Hepatocyte (in vitro differentiated cells): Measurements from ENCODE around the gene CDK10. TPM values are rescaled to one million over a fixed set of nuclear protein-coding genes. Genes with fewer than 3 reads are reported as not detected.

Experiments
- DNase-seq: peaks from one replicate; pipeline ENCODE4 v3.0.0-alpha.2; 2016; ENCODE audit warnings: low spot score
- H2AFZ ChIP-seq: fragments of 200-600 bp; sonication (generic); 2 replicates; pipeline ENCODE4 v1.6.0; 2016; ENCODE audit warnings: antibody characterized with exemption, mild to moderate bottlenecking
- H3K27ac ChIP-seq: fragments of 200-600 bp; sonication (generic); 2 replicates; pipeline ENCODE4 v1.5.1; 2016; ENCODE audit warnings: mild to moderate bottlenecking
- H3K27me3 ChIP-seq: fragments of 200-600 bp; sonication (generic); 2 replicates; pipeline ENCODE4 v1.6.1; 2016
- H3K36me3 ChIP-seq: fragments of 200-600 bp; sonication (generic); replicated peaks from 2 replicates; pipeline ENCODE4 v1.5.1; 2016; ENCODE audit warnings: low read depth; ENCODE audit not compliant: insufficient read depth
- H3K4me1 ChIP-seq: fragments of 200-600 bp; sonication (generic); 2 replicates; pipeline ENCODE4 v1.5.1; 2016; ENCODE audit warnings: mild to moderate bottlenecking, moderate library complexity; ENCODE audit not compliant: insufficient read depth
- H3K4me2 ChIP-seq: fragments of 200-600 bp; sonication (generic); 2 replicates; pipeline ENCODE4 v1.6.0; 2016
- H3K4me3 ChIP-seq: fragments of 200-600 bp; sonication (generic); 2 replicates; pipeline ENCODE4 v1.5.1; 2016; ENCODE audit warnings: mild to moderate bottlenecking
- H3K79me2 ChIP-seq: fragments of 200-600 bp; sonication (generic); 2 replicates; pipeline ENCODE4 v1.6.0; 2017; ENCODE audit warnings: mild to moderate bottlenecking
- H3K9me2 ChIP-seq: fragments of 200-600 bp; sonication (generic); replicated peaks from 2 replicates; pipeline ENCODE4 v1.6.0; 2017; ENCODE audit warnings: mild to moderate bottlenecking; ENCODE audit not compliant: insufficient read depth
- H3K9me3 ChIP-seq: fragments of 200-600 bp; sonication (generic); 2 replicates; pipeline ENCODE4 v1.5.1; 2016; ENCODE audit warnings: low read depth, mild to moderate bottlenecking
- H4K20me1 ChIP-seq: fragments of 200-600 bp; sonication (generic); 2 replicates; pipeline ENCODE4 v1.6.0; 2016; ENCODE audit warnings: mild to moderate bottlenecking; ENCODE audit not compliant: insufficient read depth, poor library complexity, severe bottlenecking
- EZH2 ChIP-seq: fragments of 200-600 bp; sonication (generic); IDR thresholded peaks from 2 replicates; pipeline ENCODE4 v1.6.1; 2016; ENCODE audit warnings: antibody characterized with exemption, mild to moderate bottlenecking, borderline replicate concordance
- EZH2phosphoT487 ChIP-seq: fragments of 200-600 bp; sonication (generic); IDR thresholded peaks from one replicate; pipeline ENCODE4 v1.6.1; 2018; ENCODE audit warnings: antibody characterized with exemption, mild to moderate bottlenecking, low read depth, moderate library complexity; ENCODE audit not compliant: unreplicated experiment, severe bottlenecking
- WGBS: methylation state at CpG from one replicate; pipeline ENCODE4 v1.1.6; 2016; ENCODE audit warnings: low lambda C conversion rate; ENCODE audit errors: missing lambda C conversion rate; 5-methylcytosine and 5-hydroxymethylcytosine counted together
- polyA plus RNA-seq: library from polyadenylated mRNA; unstranded; fragments of >200 nt; fragmentation: Nextera tagmentation; extraction: Ambion mirVana; gene quantifications from 2 replicates; pipeline ENCODE4 v1.2.1, GENCODE V29; 2016
- total RNA-seq: library from RNA; depleted of rRNA; stranded (reverse); fragments of >200 nt; gene quantifications from 2 replicates; pipeline ENCODE4 v1.2.3, GENCODE V29; 2014
- TF ChIP-seq, protein P1 (sequence below): fragments of 200-600 bp; sonication (generic); IDR thresholded peaks from 2 replicates; pipeline ENCODE4 v1.5.1; 2016; ENCODE audit warnings: antibody characterized with exemption, mild to moderate bottlenecking; ENCODE audit not compliant: poor library complexity

CDK10 gene
- total and polyA plus RNA-seq, 2 experiments from 2014 or later: 70.4 to 155 TPM

DNA sequence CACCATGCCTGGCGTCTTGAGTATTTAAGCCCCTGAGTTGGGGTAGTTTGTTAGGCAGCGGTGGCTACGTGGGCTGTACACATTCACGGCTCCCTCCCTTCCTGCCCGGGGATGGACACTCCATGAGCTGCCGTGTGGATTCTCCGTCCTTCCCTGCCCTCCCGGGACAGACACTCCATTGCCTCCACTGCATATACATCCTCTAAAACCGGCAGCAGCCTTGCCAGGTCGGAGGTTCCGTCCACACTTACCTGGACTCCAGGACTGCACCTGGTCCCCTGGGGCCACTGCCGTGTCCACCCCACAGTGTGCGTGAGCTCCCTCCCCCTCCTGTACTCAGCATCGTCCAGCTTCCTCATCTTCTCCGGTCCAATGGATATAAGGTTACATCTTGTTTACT lies 18.5 kb downstream of the CDK10 start:
- no peak overlapping the region for H2AFZ ChIP-seq
- 94% methylated on average over 15 of the region's 15 CpGs for WGBS
- DNase-seq: no peak
- TF ChIP-seq, protein P1, sequence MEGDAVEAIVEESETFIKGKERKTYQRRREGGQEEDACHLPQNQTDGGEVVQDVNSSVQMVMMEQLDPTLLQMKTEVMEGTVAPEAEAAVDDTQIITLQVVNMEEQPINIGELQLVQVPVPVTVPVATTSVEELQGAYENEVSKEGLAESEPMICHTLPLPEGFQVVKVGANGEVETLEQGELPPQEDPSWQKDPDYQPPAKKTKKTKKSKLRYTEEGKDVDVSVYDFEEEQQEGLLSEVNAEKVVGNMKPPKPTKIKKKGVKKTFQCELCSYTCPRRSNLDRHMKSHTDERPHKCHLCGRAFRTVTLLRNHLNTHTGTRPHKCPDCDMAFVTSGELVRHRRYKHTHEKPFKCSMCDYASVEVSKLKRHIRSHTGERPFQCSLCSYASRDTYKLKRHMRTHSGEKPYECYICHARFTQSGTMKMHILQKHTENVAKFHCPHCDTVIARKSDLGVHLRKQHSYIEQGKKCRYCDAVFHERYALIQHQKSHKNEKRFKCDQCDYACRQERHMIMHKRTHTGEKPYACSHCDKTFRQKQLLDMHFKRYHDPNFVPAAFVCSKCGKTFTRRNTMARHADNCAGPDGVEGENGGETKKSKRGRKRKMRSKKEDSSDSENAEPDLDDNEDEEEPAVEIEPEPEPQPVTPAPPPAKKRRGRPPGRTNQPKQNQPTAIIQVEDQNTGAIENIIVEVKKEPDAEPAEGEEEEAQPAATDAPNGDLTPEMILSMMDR: no peak
- TF ChIP-seq EZH2phosphoT487: no peak
- TF ChIP-seq EZH2: no peak
- H4K20me1 ChIP-seq: no peaks in the 10 kb centered on the region
- H3K36me3 ChIP-seq: no peaks in the 10 kb centered on the region
- H3K27ac ChIP-seq: no peak overlapping the region
- H3K9me2 ChIP-seq: no peaks in the 10 kb centered on the region
- H3K4me1 ChIP-seq: peaks cover 5% of the 10 kb centered on the region
- H3K4me2 ChIP-seq: no peak overlapping the region
- no peaks in the 10 kb centered on the region for H3K9me3 ChIP-seq
- H3K4me3 ChIP-seq: no peak overlapping the region
- no peaks in the 10 kb centered on the region for H3K79me2 ChIP-seq
- H3K27me3 ChIP-seq: no peaks in the 10 kb centered on the region

DNA sequence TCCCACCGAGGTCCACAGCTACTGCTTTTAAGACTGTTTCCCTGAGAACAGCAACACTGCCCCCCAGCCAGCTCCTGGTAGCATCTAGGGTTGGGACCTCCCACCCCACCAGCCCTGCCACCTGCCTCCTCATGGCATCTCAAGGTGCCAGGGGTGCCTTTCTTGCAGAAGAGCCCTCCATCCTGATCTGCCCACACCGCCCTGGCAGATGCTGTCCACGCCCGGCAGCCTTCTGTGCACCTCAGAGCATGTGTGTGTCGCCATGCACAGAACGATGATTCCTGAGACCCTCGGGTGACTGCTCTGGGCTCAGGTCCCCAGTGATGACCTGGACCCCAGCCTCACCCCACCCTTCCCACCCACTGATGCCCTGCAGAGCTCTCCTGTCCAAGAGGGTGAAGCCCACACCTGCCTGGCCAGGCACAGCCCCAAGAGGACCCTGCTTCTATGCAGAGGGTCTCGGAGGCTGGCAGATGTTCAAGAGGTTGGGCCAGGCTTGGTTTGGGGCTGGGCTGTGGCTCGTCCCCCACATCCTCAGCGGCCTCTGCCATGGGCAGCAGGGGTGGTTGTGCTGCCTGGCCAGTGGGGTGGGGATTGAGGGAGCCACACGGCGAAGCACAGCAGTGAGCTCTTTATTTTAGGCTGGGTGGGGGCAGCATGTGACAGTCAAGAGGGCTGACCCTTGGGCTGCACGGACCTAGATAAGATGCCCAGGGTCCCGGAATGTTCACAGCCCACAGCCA lies 20.2 kb downstream of the CDK10 start:
- Histone ChIP-seq H3K4me1 (no peaks in the 10 kb centered on the region), H3K36me3 (no peaks in the 10 kb centered on the region), H3K27ac (no peak overlapping the region), H3K79me2 (no peaks in the 10 kb centered on the region), H4K20me1 (no peaks in the 10 kb centered on the region), H2AFZ (no peak overlapping the region), H3K9me3 (no peaks in the 10 kb centered on the region), H3K4me2 (no peak overlapping the region), H3K9me2 (no peaks in the 10 kb centered on the region), H3K27me3 (no peaks in the 10 kb centered on the region), H3K4me3 (no peak overlapping the region)
- WGBS: 91% methylated on average over 13 of the region's 14 CpGs
- no peak for DNase-seq
- TF ChIP-seq, protein P1: no peak
- TF ChIP-seq EZH2phosphoT487 (no peak), EZH2 (no peak)

DNA sequence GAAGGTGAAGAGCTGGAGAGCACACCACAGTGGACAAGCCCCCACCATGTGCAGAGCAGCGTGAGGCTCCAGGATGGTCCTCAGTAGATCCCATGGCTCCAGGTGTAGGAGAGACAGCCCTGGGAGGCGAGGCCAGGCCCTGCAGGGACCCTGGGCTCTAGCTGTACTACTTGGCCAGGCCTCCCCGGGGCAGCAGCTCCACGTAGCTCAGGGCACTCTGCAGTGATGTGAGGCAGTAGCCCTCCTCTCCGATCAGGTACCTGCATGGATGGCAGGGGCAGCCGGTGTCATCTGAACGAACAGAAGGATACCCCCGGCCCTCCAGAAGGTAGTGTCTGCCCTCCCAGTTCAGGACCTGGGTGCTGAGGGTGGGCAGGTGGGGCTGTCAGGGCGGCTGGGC lies 21.2 kb downstream of the CDK10 start:
- Histone ChIP-seq H3K9me3 (no peaks in the 10 kb centered on the region), H4K20me1 (no peaks in the 10 kb centered on the region), H3K36me3 (no peaks in the 10 kb centered on the region), H3K4me2 (no peak overlapping the region), H3K79me2 (no peaks in the 10 kb centered on the region), H3K4me3 (no peak overlapping the region), H2AFZ (no peak overlapping the region), H3K4me1 (peaks cover 4% of the 10 kb centered on the region), H3K9me2 (no peaks in the 10 kb centered on the region), H3K27ac (no peak overlapping the region), H3K27me3 (no peaks in the 10 kb centered on the region)
- WGBS: 90% methylated on average over 9 of the region's 9 CpGs
- TF ChIP-seq EZH2: no peak
- no peak for TF ChIP-seq EZH2phosphoT487
- TF ChIP-seq, protein P1: no peak
- no peak for DNase-seq
